A549 treated with AZD2906 at 1 μM for 4 hours (cell line): ENCODE data around the gene NOX4. TPM values are rescaled to one million over a fixed set of nuclear protein-coding genes. Genes with fewer than 3 reads are reported as not detected.

Experiments
- total RNA-seq: library from RNA; stranded (reverse); fragments of 200-300 nt; extraction: Qiagen RNA extraction; gene quantifications from 5 replicates; pipeline ENCODE4 v1.2.3, GENCODE V29; 2022

The NOX4 gene
- total RNA-seq, result not detected in 5 replicates

GRCh38 chr11:89490981-89491690 is at the start of gene NOX4:
NOX4 (minus strand) TSS chr11:89491375; CDS start chr11:89491246, 129 bp downstream.

Other genes starting within 250 kb of the NOX4 start
- not detected in 5 replicates for gene TRIM77, start 218.9 kb upstream of the NOX4 start, total RNA-seq